Glomerular endothelial cell (primary cell): ENCODE measurements around the gene ITGB5. TPM values are rescaled to one million over a fixed set of nuclear protein-coding genes. Genes with fewer than 3 reads are reported as not detected.

Experiments
- DNase-seq: peaks from one replicate; pipeline ENCODE4 v3.0.0-alpha.2; 2011; ENCODE audit warnings: low read depth, low spot score; ENCODE audit errors: extremely low read depth
- total RNA-seq: library from RNA; depleted of rRNA; stranded (reverse); fragments of >200 nt; gene quantifications from 2 replicates; pipeline ENCODE4 v1.2.3, GENCODE V29; 2015

Gene ITGB5
- total RNA-seq, 1 donor from 2014 or later = 174 TPM

DNA sequence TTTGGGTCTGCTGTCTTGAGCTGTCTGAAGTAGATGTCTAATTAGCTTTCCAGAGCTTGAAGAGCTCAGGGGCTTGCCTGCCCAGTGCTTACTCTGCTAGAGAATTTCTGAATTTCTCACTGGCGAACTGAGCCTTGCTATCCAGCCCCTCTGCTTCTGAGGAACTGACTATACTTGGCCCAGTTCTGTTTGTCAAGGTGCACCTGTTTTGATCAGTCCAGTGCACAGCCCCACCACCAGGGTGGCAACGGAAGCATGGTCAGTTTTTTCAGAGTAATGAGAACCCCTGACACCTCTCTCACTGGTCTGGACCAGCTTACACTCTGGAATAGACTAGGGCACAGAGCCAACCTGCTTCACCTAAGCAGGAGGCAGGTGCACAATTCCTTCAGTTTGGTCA, 25.2 kb downstream of the ITGB5 start:
- no peak for DNase-seq

DNA sequence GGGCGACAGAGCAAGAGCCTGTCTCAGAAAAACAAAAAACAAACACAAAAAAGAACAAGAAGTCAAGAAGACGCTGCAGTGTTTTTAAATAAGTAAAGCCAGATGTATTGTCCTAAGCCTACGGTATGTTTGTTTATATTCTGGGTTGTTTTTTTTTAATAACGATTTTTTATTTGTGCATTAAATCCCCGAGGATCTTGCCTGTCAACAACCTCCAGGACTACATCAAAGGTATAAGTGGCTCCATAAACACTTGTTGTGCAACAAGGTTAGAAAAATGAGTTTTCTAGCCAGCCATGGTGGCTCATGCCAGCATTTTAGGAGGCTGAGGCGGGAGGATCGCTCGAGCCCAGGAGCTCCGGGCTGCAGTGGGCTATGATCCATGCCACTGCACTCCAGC, 26.1 kb downstream of the ITGB5 start:
- DNase-seq = no peak

DNA sequence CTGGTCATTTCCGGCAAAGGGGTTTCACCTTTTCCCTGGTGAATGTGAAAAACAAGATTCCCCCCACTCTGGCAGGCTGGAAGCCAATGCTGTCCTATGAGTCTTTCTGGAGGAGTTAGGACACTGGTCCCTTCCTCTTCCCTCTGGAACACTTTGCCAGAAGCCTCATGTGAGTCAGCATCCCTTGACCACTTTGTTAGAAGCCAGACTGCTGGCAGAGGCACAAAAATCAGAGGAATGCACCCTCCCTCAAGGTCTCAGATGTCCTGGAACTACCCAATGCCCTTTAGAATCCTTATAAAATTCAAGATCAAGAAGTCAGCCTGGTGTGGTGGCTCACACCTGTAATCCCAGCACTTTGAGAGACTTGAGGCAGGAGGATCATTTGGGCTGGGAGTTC, 26.6 kb downstream of the ITGB5 start:
- peak; percentile 85 for DNase-seq

DNA sequence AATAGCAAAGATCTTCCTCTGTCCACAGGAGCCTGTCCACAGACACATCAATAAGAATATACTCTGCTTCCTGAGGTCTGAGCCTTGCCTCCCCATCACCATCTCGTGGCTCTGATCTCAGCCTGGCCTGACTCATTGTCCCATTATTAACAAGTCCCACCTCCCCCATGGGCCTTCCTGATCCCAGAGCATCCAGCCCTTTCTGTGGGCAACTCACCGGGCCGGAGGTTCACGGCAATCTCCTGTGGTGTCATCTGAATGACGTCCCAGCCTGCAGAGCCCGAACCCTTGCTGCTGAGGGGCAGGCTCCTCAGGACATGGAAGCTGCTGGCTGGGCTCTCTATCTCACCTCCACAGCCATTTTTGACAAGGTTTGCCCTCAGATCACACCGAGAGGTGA, 28.1 kb downstream of the ITGB5 start:
- DNase-seq = no peak

DNA sequence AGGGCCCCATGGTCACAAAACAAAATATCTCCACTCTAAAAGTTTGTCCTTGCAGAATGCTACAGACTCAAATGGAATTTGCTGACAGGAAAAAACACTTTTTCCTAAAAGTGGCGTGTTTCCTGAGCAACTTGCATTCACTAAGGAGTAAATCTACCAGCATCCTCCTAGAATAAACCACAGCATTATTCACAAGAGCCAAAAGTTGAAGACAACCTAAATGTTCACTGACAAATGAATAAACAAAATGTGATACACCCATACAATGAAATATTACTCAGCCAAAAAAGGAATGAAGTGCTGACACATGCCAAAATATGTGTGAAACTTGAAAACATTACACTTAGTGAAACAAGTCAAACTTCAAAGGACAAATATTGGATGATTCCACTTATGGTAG, 28.9 kb downstream of the ITGB5 start:
- no peak for DNase-seq

DNA sequence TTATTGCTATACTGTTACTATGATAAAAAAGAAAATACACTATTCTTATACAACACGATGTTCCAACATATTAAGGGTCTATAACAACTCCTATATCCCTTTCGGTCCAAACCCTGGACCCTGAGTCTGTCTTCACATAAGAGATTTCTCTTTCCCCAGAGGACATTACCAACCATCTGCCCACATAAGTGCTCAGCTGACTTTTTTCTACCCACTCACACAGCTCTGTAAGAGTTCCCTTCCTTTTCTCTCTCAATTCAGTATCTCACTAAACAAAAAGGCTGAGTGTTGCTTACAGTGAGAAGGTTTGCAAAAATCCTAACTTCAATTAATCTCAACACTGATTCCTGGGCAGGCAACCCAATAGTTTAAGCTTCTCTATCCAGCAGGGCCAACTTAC, 30.5 kb downstream of the ITGB5 start:
- no peak for DNase-seq

DNA sequence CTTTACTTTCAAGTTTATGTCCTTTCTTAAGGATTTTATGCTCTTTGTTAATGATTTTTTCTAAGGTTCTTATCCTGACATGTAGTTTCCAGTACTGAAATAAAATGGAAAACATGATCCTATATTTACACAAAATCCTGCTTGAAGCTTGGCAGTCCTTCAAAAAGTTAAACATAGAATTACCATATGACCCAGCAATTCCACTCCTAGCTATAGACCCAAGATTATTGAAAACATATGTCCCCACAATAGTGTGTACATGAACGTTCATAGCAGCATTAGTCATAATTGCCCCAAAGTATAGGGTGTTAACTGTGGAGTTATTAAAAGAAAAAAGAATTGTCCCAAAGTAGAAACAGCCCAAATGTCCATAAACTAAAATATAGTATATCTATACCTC, 33.2 kb downstream of the ITGB5 start:
- DNase-seq = no peak

DNA sequence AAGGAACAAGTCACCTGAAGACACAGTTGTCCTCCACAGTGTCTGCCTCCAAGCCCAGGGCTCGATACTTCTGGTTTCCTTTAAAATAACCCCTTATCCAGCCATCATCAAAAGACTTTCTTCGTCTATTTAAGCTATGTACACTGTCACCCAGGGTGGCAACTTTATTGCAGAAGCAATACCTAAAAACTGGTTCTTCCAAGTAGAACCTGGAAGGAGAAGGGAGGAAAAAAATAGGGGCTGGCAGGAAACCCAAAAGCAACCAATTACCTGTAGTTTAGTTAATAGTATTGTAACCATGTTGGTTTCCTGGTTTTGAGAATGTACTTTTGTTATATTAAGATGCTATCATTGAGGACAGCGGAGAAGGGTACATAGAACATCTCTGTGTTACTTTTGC, 33.7 kb downstream of the ITGB5 start:
- DNase-seq = no peak

DNA sequence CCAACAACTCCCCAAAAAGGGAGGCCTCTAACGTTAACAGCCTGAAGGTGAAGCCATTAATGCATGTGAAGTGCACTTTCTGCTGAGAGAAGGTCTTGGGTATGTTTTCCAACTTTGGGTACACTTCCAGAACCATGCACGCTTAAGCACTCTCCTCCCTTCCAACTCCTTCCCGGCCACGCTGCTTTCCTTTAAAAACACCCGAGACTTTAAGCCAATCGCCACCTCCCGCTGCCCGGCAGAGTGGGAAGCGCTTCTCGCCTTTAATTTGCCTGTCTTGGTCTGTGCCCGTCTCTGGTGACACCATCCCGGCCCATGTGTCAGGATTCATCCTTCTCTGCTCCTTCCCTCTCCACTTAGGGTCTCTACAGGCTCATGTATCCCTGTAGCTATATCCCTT, 35.3 kb downstream of the ITGB5 start:
- DNase-seq = no peak

DNA sequence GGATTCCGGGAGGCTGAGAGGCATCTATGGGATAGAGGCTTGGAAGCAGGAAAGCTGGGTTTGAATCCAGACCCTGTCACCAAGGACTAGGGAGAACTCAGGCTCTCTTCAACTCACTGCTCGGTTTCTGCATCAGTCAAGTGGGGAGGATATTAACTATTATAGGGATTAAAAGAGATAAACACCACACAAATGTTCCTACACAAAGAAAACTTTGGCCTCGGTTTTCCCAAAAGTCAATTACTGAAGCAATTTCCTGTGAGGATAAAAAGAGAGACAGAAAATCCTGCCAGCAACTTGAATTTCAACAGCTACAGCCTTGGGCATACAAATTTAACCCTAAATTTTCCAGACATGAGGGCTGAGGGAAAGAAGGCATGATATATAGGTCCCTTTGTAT, 36.0 kb downstream of the ITGB5 start:
- DNase-seq = no peak

DNA sequence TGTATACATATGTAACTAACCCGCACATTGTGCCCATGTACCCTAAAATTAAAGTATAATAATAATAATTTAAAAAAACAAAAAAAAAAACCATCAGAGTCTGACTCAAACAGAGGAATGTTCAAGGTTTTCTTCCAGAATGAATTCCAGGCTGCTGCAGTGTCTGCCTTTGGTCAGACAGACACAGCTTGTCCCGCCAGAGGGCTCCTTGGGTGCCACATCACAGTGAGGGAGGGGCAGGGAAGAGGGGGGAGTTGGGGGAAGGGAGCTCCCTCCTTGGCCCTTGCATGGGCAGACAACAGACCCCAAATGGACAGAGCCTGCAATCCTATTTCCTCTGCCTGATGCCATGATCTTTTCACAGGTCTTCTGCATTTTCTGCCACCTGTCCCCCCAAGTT, 36.5 kb downstream of the ITGB5 start:
- DNase-seq = no peak

DNA sequence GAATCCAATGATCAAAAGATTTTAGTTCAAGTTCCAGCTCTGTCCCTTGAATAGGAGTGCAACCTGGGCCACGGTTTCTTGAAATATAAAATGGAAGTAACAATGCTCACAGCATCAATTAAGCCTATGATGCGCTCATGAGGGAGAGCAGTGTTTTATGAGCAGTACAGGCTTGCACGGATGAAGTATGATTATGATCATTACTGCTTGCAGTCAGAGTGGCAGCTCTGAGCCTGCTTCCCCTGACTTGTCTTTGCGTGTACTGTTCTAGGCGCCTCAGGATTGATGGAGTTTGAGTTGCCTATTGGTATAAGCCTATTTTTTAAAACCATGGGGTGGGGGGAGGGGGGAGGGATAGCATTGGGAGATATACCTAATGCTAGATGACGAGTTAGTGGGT, 37.0 kb downstream of the ITGB5 start:
- no peak for DNase-seq

DNA sequence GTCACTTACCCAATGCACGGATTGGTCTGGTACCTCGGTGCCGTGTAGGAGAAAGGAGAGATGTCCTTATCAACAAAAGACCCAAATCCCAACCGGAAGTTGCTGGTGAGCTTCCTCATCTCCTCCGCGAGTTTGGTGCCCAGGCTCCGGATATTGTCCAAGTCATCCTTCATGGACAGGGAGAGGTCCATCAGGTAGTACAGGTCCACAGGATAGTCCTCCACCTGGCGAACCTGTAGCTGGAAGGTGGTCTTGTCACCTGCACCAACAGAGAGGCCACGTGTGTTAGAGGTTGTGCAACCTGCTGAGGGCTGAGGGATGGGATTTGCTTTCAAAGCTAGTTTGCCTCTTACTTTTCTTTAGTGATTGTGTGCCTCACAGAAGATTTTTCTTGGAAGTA, 38.9 kb downstream of the ITGB5 start:
- DNase-seq = no peak

DNA sequence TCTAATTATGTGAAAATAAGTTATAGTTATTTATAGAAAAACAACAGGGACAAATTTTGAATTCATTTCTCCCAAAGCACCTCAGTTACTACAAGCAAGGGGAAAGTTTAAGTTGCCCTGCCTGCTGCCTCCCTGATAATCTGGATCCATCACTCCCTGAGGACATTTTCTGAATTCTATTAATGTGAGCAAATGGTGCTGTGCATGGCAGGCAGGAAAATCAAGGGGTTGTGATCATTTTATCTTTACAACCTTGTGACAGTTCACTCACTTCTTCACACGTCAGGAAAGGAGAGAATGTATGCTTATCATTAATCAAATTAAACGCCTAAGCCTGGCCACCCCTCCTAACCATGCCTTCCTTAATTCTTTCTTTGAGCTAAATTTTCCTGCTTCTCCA, 39.3 kb downstream of the ITGB5 start:
- no peak for DNase-seq

DNA sequence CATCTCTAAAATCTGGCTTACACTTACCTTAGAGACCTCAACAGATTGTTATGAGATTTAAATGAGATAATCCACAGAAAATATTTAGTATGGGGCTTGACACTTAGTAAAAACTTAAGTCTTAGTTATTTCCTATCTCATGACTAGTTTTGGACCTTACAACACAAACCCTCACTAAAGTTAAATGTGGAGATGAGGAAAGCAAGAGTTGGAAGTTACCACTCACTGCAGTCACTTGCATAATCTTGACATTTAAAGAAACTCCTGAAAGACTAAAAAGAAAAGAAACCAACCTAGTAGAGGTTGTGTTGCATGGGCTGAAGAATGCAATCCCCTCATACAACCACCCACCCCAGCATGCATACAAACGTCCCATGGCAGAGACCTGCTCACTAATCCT, 40.1 kb downstream of the ITGB5 start:
- no peak for DNase-seq

DNA sequence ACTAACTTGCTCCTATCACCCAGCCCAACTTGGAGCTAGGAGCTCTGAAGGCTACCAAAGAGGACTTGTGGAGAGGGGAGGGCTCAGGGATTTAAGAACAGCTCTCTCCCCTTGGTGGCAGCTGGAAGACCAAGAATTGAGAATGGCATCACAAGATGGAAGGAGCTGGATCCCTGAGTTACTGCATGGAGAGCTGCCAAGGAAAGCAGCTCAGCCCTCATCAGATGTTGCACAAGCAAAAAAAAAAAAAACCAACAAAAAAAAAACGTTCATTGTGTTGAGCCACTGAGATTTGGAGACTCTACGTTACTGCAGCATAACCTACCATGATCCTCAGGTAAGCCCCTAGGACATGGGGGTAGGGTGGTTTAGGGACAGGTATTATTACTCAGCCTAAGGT, 41.0 kb downstream of the ITGB5 start:
- no peak for DNase-seq

DNA sequence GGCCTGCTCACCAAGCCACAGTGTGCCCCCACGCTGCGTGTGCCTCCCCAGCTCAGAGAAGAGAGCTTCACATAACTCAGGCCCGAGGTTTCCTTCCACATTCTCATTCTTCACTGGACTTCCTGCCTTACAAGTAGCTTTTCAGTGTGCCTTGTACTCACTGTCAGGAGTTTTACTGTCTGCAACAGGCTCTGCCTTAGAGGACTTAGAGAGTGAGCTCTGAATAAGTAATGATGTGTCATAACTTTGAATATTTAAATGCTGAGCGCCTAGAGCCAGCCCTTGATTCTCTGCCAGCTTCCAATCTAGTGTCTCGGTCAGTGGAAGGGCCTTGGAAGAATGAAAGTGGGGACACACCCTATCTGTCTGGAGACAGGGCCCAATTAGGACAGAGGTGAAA, 41.8 kb downstream of the ITGB5 start:
- no peak for DNase-seq

DNA sequence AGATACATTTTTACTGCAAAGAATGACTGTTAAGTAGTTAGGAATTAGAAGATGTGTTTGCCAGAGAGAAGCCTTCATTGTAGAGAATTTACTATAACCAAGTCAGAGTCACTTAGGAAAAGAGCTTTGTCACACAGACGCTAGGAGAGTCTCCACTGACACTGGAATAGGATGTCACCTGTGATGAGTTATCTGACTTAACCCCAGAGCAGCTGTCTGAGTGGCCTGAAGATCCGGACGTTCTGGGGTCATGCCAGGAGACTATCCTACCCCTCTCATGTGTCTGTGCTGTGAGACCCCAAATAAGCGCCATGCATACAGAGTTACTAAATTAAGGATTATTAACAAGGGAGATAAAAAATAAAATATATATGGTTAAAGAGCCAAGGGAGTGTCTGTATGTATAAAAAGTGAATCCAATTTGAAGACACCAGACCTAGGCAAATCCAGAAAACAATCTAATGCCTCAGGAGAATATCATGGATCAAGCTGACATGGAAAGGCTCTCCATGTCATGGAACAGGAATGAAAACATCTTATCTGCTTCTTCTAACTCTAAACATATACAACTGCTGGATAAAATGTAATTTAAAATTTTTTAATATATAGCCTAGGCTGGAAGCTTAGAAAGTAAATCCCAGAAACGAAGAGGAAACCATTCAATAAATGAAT, 43.5 kb downstream of the ITGB5 start:
- DNase-seq = no peak

DNA sequence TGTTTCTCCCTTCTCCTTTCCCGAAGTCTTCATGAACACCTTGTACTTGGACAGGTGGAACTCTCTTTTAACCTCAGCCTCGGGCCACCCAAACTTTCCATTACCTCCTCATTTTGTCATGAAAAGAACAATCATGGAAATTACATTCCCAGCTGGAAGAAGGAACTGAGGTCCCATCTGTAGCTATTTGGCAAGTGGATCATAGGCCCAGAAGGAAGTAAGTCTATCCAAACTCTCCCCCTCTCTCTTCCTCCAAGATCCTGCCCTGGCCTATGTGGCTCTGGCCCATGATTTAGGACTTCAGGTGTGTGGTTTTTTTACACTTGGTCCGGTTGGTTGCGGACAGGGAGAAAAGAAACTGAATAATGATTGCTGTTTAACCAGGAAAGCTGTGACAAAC, 44.1 kb downstream of the ITGB5 start:
- DNase-seq = no peak

DNA sequence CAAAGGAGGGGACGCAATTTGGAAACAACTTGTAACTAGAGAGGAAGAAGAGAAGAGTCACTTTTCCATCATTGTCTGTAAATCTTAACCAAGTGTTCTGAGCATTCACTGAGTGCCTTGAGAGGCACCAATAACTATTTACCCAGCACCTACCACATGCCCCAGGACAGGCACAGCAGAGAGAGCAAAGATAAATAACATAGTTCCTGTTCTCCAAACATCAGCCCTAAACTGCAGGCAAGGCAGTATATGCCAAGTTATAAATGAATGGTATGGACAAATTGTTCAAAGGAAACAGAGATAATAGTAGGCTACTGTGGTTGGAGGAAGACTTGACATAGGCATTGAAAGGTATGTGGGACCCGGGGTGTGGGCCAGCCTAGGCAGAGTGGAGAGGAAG, 45.6 kb downstream of the ITGB5 start:
- DNase-seq = no peak

DNA sequence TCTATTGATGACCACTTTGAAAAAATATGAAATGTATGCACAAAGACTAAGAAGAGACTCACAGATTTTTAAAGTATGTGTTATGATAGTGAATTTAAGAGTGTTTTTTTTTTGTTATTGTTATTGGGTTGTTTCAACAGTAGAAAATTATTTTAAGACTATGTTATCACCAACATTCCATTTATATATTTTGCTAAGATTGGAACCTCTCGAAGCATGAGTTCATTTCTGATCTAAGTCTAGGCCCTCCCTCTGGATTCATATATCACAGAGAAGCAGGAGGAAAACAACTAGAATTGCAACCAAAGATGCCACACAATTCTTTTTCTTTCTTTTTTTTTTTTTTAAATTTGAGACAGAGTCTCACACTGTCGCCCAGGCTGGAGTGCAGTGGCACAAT, 46.8 kb downstream of the ITGB5 start:
- no peak for DNase-seq

DNA sequence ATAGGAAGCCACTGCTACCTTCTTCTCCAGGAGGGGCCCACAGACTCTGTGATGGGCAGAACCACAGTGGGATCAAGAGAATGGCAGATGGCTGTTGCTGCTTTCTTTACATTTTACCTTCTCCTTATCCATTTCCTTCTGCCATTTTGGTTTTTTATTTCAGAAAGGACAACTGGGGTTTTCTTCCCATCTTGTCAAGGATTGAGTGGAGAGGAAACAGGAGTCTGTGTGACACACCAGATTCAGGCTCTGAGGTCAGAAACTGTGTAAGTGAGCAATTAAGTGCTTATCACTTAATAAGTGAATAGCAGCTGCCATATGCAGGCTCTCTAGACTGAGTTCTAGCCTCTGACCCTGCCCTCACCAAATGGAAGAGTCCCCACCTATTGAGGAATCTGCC, 47.3 kb downstream of the ITGB5 start:
- no peak for DNase-seq

DNA sequence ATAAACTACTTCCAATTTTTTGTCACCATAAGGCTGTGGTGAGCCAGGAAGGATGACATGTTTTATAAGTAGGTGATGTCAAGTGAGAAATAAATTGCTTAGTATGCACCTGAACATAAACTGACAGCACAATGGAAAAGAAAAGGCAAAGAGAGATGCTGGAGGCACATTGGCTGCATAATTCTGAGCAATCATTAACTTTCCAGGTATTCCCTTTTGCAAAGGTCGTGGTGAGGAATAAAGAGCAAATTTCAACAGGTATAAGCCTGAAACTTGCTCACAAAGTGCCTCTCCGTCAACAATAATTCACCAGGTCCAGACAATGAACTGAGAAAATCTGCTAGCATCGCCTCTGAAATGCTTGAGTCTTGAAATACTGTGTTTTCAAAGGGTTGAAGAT, 48.2 kb downstream of the ITGB5 start:
- DNase-seq = no peak
